Activated T-cell treated with anti-CD3 and anti-CD28 coated beads, Interleukin-2, amount 50 U/mL, for 4 hours (primary cell): ENCODE results near the gene AKAP6. TPM values are rescaled to one million over a fixed set of nuclear protein-coding genes. Genes with fewer than 3 reads are reported as not detected.

Source experiments
- ATAC-seq, 2 donors: fragments of 200-7000 bp; cut with Tn5 transposase; one replicate each; pipeline ENCODE4 v1.10.0; 2021
- DNase-seq: peaks from one replicate; pipeline ENCODE4 v3.0.0-alpha.2; 2020
- H3K27me3 Mint-ChIP-seq: one replicate; pipeline ENCODE4 v1.8.0; 2021; ENCODE audit warnings: low read depth, mixed read lengths
- H3K36me3 Mint-ChIP-seq: one replicate; pipeline ENCODE4 v1.8.0; 2022; ENCODE audit warnings: mixed read lengths; ENCODE audit not compliant: insufficient read depth
- H3K4me1 Mint-ChIP-seq: one replicate; pipeline ENCODE4 v1.8.0; 2021; ENCODE audit warnings: low read depth, mixed read lengths
- H3K4me3 Mint-ChIP-seq: one replicate; pipeline ENCODE4 v1.8.0; 2021; ENCODE audit warnings: mild to moderate bottlenecking, moderate library complexity, mixed read lengths
- H3K9me3 Mint-ChIP-seq: one replicate; pipeline ENCODE4 v1.8.0; 2021; ENCODE audit warnings: mixed read lengths
- total RNA-seq, 3 donors: library from RNA; stranded (reverse); gene quantifications; one replicate each; pipeline ENCODE4 v1.2.1, GENCODE V29; 2021

Gene AKAP6, protein sequence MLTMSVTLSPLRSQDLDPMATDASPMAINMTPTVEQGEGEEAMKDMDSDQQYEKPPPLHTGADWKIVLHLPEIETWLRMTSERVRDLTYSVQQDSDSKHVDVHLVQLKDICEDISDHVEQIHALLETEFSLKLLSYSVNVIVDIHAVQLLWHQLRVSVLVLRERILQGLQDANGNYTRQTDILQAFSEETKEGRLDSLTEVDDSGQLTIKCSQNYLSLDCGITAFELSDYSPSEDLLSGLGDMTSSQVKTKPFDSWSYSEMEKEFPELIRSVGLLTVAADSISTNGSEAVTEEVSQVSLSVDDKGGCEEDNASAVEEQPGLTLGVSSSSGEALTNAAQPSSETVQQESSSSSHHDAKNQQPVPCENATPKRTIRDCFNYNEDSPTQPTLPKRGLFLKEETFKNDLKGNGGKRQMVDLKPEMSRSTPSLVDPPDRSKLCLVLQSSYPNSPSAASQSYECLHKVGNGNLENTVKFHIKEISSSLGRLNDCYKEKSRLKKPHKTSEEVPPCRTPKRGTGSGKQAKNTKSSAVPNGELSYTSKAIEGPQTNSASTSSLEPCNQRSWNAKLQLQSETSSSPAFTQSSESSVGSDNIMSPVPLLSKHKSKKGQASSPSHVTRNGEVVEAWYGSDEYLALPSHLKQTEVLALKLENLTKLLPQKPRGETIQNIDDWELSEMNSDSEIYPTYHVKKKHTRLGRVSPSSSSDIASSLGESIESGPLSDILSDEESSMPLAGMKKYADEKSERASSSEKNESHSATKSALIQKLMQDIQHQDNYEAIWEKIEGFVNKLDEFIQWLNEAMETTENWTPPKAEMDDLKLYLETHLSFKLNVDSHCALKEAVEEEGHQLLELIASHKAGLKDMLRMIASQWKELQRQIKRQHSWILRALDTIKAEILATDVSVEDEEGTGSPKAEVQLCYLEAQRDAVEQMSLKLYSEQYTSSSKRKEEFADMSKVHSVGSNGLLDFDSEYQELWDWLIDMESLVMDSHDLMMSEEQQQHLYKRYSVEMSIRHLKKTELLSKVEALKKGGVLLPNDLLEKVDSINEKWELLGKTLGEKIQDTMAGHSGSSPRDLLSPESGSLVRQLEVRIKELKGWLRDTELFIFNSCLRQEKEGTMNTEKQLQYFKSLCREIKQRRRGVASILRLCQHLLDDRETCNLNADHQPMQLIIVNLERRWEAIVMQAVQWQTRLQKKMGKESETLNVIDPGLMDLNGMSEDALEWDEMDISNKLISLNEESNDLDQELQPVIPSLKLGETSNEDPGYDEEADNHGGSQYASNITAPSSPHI (N-terminal part only)
- 1 to 10 TPM in 2 of 3 donors, under 1 TPM in 1; 0.76 to 1.7 (median 1.3) TPM for total RNA-seq

DNA sequence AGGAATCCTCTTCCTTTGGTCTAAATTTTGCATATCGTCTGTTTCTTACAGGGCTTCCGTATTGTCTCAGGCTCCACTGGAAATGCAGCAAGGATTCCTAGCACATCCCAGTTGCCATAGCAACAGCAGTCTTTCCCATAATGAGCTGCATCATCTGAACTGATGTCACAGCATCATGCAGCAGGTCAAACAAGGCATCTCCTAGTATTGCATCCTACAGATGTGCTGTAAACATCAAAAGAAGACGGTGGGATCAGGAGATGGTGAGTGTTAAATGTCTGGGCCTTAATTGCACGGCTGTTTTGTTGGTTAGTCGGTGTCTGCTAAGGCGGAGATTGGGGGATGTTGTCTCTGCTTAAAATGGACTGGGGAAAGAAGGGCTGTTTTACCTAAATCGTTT is at the start of gene AKAP6:
Gene AKAP6, plus strand, starts transcription at position 153 of the 400 bp plus-strand sequence. CDS start 104,196 bp downstream, outside the sequence.
- Mint-ChIP-seq H3K9me3 (peaks cover 10% of the 10 kb centered on the region), H3K4me3 (no peak within 1 kb of the TSS), H3K27me3 (no peaks in the 10 kb centered on the region), H3K4me1 (no peaks in the 10 kb centered on the region), H3K36me3 (no peaks in the 10 kb centered on the region)
- no peak for DNase-seq
- ATAC-seq: no peak

DNA sequence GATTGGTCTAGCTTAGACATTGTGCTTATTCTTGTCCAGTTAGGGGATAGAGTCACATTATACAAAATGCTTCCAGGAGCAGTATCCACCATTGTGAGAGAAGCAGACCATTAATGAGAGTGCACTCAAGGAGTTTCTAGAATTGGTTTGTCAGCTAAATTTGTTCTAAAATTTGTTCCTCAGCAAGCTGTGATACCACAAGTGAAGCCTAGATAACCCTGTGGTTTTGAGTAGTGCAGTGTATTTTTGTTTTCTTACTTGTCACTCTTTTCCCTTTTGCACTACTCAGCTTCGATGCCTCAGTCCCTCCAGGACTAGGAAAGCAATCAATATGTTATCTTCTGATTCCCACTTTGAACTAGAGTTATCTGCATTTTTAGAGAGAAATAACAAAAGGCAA is 42.5 kb upstream of the AKAP6 start:
- no peak overlapping the region for H3K4me3 Mint-ChIP-seq
- no peaks in the 10 kb centered on the region for H3K4me1 Mint-ChIP-seq
- H3K27me3 Mint-ChIP-seq: no peaks in the 10 kb centered on the region
- ATAC-seq (no peak), DNase-seq (no peak)
- peaks cover 11% of the 10 kb centered on the region for H3K9me3 Mint-ChIP-seq
- H3K36me3 Mint-ChIP-seq: peaks cover 8% of the 10 kb centered on the region

DNA sequence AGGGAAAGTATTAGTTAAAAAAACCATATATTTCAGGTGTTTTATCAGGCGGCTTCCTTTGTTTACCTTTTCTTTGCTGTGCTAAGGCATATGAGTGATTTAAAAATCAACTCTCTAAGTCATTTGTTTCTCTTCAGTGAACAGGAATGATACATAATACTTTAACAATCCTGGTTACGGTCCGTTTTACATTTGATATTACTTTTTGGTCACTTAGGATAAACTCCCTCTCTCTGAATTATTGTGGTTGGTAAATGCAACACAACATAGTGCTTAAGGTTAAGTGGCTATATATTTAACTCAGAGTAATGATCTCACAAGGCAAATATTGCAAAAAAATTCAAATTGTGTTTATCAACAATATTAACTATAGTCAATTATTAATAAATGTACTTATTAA is 32.7 kb upstream of the AKAP6 start:
- Mint-ChIP-seq H3K4me1 (no peaks in the 10 kb centered on the region), H3K36me3 (no peaks in the 10 kb centered on the region)

DNA sequence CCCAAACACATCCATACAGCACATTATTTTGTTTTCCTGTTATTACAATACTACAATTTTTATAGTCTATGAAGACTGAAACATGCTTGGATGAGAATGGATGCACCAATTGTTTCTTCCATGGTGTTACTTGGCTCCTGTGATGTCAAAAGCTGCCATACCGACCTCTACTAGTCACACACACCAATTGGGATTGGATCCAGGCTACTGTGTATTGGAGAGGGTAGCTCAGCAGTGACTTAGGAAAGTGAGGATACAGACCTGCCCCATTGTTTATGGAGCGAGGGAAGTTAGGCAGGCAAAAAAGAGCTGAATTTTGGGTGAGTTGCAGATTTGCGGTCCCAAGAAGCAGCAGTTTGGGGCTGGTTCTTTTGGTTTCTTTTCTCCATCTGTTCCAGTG is 30.8 kb upstream of the AKAP6 start:
- ATAC-seq (no peak), DNase-seq (no peak)
- H3K9me3 Mint-ChIP-seq: no peaks in the 10 kb centered on the region
- no peak overlapping the region for H3K4me3 Mint-ChIP-seq
- H3K27me3 Mint-ChIP-seq: no peaks in the 10 kb centered on the region
- no peaks in the 10 kb centered on the region for H3K36me3 Mint-ChIP-seq
- no peaks in the 10 kb centered on the region for H3K4me1 Mint-ChIP-seq

More for the DNA sequence above, 32.7 kb upstream of the AKAP6 start:
- no peak for ATAC-seq
- no peak for DNase-seq
- Mint-ChIP-seq H3K27me3 (no peaks in the 10 kb centered on the region), H3K9me3 (no peaks in the 10 kb centered on the region), H3K4me3 (no peak overlapping the region)

DNA sequence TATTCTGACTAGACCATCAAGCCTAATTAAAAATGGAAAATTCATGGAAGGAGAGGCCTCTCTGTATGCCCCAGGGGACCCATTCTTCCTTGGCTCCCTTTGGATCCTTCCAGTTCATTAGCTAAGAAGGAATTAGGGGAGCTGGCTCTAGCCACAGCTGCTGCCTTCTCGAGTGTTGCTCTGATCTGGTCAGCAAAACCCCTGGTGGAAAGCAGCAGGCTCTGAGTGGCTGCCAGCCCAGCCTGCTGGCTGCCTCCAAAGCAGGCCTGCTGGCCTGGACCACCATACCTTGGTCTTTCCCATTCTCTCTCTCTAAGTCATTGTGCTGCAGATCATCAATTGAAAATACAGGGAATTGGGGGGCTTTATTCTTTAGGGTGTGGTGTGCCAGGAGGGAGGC is 29.0 kb upstream of the AKAP6 start:
- no peak for ATAC-seq
- Mint-ChIP-seq H3K4me3 (no peak overlapping the region), H3K27me3 (no peaks in the 10 kb centered on the region), H3K9me3 (no peaks in the 10 kb centered on the region), H3K36me3 (no peaks in the 10 kb centered on the region), H3K4me1 (no peaks in the 10 kb centered on the region)
- DNase-seq: no peak

DNA sequence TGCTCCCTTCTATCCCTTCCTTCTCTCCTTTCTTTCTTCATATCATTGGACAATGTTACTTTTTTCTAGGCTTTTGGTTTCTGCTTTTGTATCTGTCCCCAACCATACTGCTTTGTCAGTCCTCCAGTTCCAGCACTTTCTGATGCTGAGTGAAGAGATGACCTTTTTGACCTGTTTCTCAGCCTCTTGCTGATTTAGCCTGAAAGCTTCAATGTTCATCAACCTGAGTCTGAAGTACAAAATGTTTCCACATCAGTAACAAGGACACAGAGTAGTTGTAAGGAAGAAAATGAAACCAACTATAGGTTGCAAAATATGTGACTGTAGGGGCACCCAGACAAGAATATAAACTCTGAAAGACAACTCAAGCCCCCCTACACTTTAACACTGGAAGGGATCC is 25.2 kb upstream of the AKAP6 start:
- DNase-seq (no peak), ATAC-seq (no peak)
- Mint-ChIP-seq H3K9me3 (no peaks in the 10 kb centered on the region), H3K36me3 (no peaks in the 10 kb centered on the region), H3K4me3 (no peak overlapping the region), H3K4me1 (no peaks in the 10 kb centered on the region), H3K27me3 (no peaks in the 10 kb centered on the region)

DNA sequence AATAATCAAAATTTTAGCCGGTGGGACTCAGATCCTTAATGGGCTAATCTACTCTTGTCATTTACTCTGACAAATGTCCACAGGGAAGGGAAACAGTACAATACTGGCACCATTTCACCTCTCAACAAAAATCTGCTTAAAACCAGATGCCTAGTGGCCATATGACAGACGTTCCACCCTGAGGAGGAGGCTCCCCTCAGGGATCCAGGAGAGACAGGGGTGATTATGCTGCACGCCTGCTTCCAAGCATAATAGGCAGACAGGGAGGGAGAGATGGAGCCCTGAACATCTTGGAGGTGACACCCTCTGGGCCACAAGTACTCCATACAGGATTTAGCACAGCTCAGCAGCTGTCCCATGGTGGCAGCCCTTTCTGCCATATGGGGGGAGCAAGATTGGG is 24.8 kb upstream of the AKAP6 start:
- H3K9me3 Mint-ChIP-seq: no peaks in the 10 kb centered on the region
- no peaks in the 10 kb centered on the region for H3K36me3 Mint-ChIP-seq
- H3K27me3 Mint-ChIP-seq: no peaks in the 10 kb centered on the region
- H3K4me1 Mint-ChIP-seq: no peaks in the 10 kb centered on the region
- DNase-seq (no peak), ATAC-seq (no peak)
- H3K4me3 Mint-ChIP-seq: no peak overlapping the region

DNA sequence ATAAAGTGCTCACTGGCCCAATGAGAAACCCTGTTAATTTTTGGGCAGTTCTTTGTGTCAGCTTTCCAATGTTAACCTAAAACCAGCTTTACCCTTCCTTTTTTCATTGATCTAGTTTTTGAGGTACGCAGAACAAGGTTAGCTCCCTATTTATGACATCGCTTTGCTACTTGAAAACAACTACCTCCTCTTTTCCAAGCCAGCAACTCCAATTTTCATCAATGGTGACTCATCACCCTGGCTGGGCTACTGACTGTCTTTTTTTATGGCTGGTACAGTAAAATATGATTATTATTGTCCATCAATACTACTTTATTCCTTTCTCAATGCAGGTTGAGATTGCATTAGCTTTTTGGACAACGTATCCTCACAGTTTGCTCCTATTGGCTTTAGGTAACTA is 22.5 kb upstream of the AKAP6 start:
- H3K4me3 Mint-ChIP-seq: no peak overlapping the region
- H3K4me1 Mint-ChIP-seq: no peaks in the 10 kb centered on the region
- DNase-seq (no peak), ATAC-seq (no peak)
- H3K9me3 Mint-ChIP-seq: no peaks in the 10 kb centered on the region
- H3K36me3 Mint-ChIP-seq: no peaks in the 10 kb centered on the region
- H3K27me3 Mint-ChIP-seq: no peaks in the 10 kb centered on the region

DNA sequence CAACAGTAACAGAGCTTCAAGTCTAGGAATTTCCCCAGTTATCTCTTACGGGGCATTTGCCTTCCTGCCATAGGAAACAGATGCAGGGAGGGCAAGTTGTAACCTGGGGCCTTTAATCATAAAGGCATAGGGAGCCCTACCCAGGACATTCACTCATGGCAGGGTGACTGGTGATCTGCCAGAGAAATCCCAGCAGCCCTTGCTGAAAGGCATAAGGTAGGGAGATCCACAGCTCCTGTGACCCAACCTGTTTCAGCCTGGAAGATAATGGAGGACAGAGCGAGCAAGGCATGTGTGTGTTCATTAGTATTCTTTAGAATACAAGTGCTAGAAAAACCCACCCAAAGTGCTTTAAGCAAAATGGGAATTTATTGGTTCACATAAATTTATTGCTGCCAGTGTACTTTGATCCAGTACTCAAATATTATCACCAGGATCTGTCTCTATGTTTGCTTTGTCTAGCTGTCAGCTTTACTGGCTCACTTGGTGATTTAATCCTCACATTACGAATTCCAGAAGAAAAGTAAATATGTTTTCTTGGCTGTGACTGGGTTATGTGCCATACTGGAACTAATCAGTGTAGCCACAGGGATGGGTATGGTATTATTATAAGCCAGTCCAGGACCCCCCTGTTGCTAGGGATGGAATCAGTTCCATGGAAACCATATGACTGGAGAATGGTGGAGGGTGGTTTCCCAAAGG is 21.1 kb upstream of the AKAP6 start:
- DNase-seq: no peak
- Mint-ChIP-seq H3K4me1 (no peaks in the 10 kb centered on the region), H3K4me3 (no peak overlapping the region), H3K36me3 (no peaks in the 10 kb centered on the region), H3K9me3 (no peaks in the 10 kb centered on the region), H3K27me3 (no peaks in the 10 kb centered on the region)
- ATAC-seq: no peak

DNA sequence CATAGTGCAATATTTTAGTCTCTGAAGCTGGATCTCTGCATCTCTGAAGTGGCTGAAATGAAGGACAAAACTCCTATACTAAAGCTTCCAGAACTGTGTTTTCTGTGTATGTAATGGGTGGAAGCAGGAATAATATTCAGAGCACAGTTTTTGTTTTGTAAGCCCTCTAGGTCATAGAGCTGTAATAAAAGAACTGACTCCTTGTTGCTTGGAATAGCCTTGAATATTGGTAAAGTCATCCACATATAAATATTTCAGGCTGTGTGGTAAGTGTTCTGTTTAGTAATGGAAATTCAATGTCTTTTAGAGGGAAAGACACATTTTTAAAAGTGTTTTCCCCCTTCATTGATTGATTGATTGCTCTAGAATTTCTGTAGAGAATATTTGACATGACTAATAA is 18.2 kb upstream of the AKAP6 start:
- no peak for ATAC-seq
- no peaks in the 10 kb centered on the region for H3K36me3 Mint-ChIP-seq
- DNase-seq: no peak
- H3K4me1 Mint-ChIP-seq: no peaks in the 10 kb centered on the region
- no peak overlapping the region for H3K4me3 Mint-ChIP-seq
- no peaks in the 10 kb centered on the region for H3K9me3 Mint-ChIP-seq
- H3K27me3 Mint-ChIP-seq: no peaks in the 10 kb centered on the region

DNA sequence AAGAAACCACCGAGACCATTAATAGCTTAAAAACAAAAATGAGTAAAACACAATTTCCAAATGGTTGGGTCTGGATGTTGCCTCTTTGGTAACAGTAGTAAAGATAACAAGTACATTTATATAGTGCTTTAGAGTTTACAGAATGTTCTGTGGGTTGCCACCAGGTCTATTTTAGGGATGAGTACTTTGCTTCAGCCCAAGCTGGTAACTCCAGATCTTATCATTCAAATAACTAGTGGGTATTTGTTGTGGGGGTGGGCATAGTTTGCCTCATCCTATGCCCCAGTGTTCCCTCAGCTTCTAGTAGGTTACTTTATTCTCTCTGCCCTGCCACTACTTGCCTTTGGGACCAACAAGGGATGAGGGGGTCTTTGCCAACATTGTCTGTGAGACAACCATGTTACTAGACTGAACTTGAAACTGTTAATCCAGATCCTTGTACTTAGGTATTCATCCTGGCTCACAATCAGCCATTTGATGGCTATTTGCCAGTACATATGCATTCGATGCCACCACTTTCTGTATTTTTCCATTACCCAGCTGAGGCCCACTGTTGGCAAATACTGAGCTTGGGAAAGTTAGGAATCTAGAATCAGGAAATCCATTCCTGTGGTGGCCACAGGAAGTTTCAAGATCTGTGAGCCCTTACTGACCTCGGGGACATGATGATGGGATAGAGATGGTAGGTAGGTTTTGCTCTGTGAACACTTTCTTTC is 17.6 kb upstream of the AKAP6 start:
- H3K4me3 Mint-ChIP-seq: no peak overlapping the region
- H3K36me3 Mint-ChIP-seq: no peaks in the 10 kb centered on the region
- H3K4me1 Mint-ChIP-seq: no peaks in the 10 kb centered on the region
- DNase-seq: no peak
- ATAC-seq: no peak
- no peaks in the 10 kb centered on the region for H3K27me3 Mint-ChIP-seq
- no peaks in the 10 kb centered on the region for H3K9me3 Mint-ChIP-seq

DNA sequence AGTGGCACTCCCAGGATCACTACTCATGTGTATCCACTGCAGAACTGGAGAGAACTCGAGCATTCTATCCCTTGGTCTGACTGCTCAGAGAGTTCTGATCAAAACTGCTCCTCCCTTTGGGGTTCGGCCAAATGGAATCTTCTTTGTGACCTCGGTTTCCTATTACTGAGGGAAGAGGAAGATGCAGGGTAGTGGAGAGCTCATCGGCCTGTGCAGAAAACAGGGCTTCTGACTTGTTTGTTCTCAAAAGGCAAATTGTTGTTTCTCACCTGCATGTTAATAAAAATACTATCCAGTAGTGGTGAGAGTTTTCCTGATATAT is 17.1 kb upstream of the AKAP6 start:
- Mint-ChIP-seq H3K4me3 (no peak overlapping the region), H3K27me3 (no peaks in the 10 kb centered on the region), H3K9me3 (no peaks in the 10 kb centered on the region), H3K36me3 (no peaks in the 10 kb centered on the region), H3K4me1 (no peaks in the 10 kb centered on the region)
- ATAC-seq (no peak), DNase-seq (no peak)

DNA sequence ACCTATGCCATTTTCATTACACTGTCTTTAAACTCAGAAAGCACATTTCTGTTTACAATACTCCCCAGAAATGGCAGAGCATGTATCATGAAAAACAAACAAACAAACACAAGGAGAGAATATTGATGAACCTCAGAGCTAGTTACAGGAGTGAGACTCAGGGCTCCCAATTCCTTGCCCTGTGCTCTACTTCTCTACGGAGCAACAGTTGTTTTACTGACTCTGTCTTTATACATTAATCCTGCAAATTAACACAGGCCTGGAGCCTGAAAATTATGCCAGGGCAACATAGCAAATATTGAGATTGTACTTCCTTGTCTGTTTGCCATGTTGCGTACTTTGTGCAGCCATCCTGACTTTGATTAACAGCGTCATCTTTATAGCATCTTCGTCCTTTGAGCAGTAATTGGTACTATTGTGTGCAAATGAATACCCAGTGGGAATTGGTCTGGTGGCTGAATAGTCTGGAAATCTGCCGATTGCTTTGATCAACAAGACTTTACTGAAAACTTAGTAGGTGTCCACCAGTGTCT is 15.2 kb upstream of the AKAP6 start:
- no peak for DNase-seq
- peaks cover 7% of the 10 kb centered on the region for H3K27me3 Mint-ChIP-seq
- no peaks in the 10 kb centered on the region for H3K9me3 Mint-ChIP-seq
- no peak for ATAC-seq
- no peak overlapping the region for H3K4me3 Mint-ChIP-seq
- H3K4me1 Mint-ChIP-seq: no peaks in the 10 kb centered on the region
- H3K36me3 Mint-ChIP-seq: no peaks in the 10 kb centered on the region
